ENCODE results near the gene ABCB11.

DNA sequence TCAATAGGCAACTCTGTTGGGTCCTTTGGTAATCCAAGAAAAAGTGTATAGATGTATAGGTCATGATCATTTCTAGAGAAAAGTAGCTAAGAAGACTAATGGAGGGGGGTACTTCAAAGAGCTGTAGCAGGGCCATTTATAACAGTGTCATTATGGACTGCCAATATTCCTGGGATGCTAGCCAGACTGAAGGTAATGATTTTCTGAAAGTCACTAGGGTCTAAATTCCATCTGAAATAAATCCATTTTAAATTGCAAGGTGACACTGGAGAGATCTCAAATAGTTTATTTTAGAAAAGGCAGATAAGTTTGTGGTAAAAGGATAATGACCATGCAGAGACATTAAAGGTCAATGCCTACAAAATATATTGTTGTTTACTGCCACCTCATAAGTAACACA, 136.4 kb downstream of the ABCB11 start:
- TF ChIP-seq, protein P1, sequence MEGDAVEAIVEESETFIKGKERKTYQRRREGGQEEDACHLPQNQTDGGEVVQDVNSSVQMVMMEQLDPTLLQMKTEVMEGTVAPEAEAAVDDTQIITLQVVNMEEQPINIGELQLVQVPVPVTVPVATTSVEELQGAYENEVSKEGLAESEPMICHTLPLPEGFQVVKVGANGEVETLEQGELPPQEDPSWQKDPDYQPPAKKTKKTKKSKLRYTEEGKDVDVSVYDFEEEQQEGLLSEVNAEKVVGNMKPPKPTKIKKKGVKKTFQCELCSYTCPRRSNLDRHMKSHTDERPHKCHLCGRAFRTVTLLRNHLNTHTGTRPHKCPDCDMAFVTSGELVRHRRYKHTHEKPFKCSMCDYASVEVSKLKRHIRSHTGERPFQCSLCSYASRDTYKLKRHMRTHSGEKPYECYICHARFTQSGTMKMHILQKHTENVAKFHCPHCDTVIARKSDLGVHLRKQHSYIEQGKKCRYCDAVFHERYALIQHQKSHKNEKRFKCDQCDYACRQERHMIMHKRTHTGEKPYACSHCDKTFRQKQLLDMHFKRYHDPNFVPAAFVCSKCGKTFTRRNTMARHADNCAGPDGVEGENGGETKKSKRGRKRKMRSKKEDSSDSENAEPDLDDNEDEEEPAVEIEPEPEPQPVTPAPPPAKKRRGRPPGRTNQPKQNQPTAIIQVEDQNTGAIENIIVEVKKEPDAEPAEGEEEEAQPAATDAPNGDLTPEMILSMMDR (IDR thresholded peaks at IDR 0.05; ENCODE audit: low read depth, low read length, missing input control): no peak
- TF ChIP-seq, protein P2, sequence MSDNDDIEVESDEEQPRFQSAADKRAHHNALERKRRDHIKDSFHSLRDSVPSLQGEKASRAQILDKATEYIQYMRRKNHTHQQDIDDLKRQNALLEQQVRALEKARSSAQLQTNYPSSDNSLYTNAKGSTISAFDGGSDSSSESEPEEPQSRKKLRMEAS (IDR thresholded peaks at IDR 0.05): peak; percentile 17
- TF ChIP-seq EGR1 (IDR thresholded peaks at IDR 0.05; ENCODE audit: low read depth in 2 of 2) (no peak), YY1 (IDR thresholded peaks at IDR 0.05) (peak; percentile 61)
